Measurements from ENCODE around the gene TFEC. TPM values are rescaled to one million over a fixed set of nuclear protein-coding genes. Genes with fewer than 3 reads are reported as not detected.

The TFEC gene
- total RNA-seq, 2 donors from 2014 or later, result 0.69 to 2.9 TPM

GRCh38 chr7:115951547-115951946 is 79.0 kb downstream of the TFEC start:
- Histone ChIP-seq H3K27ac (no peak overlapping the region), H3K9ac (ENCODE audit: low read depth in 2 of 2, low read length in 2 of 2) (no peak overlapping the region), H3K9me3 (no peaks in the 10 kb centered on the region), H3K27me3 (no peaks in the 10 kb centered on the region), H3K36me3 (no peaks in the 10 kb centered on the region), H3K4me1 (no peaks in the 10 kb centered on the region), H3K4me3 (no peak overlapping the region)
- intact Hi-C loops (cut with DNase I), result no loop called here
- DNase-seq, result no peak
- TF ChIP-seq CTCF (IDR thresholded peaks at IDR 0.05), result no peak

DNA sequence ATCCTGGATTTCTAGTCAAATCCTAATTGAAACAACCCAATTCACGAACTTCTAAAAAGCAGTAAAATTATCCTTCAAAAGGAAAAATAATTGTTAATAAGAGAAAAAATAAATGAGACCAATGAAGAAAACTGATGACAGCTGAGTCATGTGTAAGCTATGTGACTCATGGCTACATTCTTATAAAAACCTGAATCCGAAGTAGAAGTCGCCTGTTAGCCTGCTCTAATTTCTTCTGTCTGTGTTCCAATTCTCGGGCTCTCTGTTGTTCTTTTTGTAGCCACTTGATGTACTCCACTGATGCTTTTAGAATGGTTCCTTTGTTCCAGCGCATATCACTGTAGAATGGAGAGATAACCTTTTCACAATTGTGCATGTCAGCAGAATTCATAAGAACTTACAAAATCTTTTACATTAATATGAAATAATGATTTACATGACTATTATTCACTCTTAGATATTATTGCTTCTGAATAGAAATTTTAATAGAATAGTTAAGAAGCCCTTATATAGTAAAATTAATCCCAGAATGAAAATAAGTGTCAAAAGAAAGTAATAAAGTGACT is 88.8 kb downstream of the TFEC start:
- no peaks in the 10 kb centered on the region for H3K9me3 ChIP-seq
- intact Hi-C loops (cut with DNase I), result no loop called here
- no peak overlapping the region for H3K27ac ChIP-seq
- no peak overlapping the region for H3K4me3 ChIP-seq
- no peaks in the 10 kb centered on the region for H3K27me3 ChIP-seq
- H3K9ac ChIP-seq (ENCODE audit: low read depth in 2 of 2, low read length in 2 of 2), result no peak overlapping the region
- no peak for TF ChIP-seq CTCF (IDR thresholded peaks at IDR 0.05)
- no peaks in the 10 kb centered on the region for H3K36me3 ChIP-seq
- no peaks in the 10 kb centered on the region for H3K4me1 ChIP-seq
- DNase-seq, result no peak

DNA sequence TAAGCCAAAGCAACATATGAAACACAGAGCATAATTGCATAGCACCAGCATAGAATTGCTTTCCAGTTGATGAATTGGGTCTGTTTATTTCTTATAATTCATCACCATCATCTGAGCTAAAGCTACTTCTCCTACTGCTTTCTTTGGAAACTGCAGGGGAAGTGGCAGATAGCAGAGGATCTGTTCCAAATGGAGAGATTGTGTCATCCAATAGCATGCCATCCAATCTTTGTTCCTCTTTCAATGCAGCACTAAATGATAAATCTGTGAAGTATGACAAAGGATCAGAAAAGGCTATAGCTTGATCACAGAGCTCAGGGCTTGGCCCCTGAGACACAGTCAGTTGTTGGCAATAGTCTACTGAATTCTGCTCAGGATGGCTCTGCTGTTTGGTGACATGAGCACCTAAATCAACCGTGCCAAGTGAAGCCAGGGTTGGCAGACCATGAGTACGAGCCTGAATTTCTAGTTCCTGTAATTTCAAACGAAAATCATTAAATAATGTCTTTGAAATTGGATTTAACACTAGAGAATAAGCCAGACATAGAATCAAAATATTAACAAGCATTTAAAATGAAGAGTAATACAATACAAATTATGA is 90.0 kb downstream of the TFEC start:
- no peaks in the 10 kb centered on the region for H3K9me3 ChIP-seq
- intact Hi-C loops (cut with DNase I), result no loop called here
- H3K27ac ChIP-seq, result no peak overlapping the region
- H3K9ac ChIP-seq (ENCODE audit: low read depth in 2 of 2, low read length in 2 of 2), result no peak overlapping the region
- H3K27me3 ChIP-seq, result no peaks in the 10 kb centered on the region
- H3K36me3 ChIP-seq, result no peaks in the 10 kb centered on the region
- TF ChIP-seq CTCF (IDR thresholded peaks at IDR 0.05), result no peak
- DNase-seq, result no peak
- H3K4me1 ChIP-seq, result no peaks in the 10 kb centered on the region
- no peak overlapping the region for H3K4me3 ChIP-seq

GRCh38 chr7:115937960-115938359 is 92.6 kb downstream of the TFEC start:
- Histone ChIP-seq H3K36me3 (no peaks in the 10 kb centered on the region), H3K4me1 (no peaks in the 10 kb centered on the region), H3K9me3 (no peaks in the 10 kb centered on the region), H3K9ac (ENCODE audit: low read depth in 2 of 2, low read length in 2 of 2) (no peak overlapping the region), H3K4me3 (no peak overlapping the region), H3K27me3 (no peaks in the 10 kb centered on the region), H3K27ac (no peak overlapping the region)
- no peak for DNase-seq
- no peak for TF ChIP-seq CTCF (IDR thresholded peaks at IDR 0.05)
- intact Hi-C loops (cut with DNase I), result no loop called here

GRCh38 chr7:115933471-115933870 is 97.1 kb downstream of the TFEC start:
- Histone ChIP-seq H3K27me3 (no peaks in the 10 kb centered on the region), H3K27ac (no peak overlapping the region), H3K9me3 (no peaks in the 10 kb centered on the region), H3K4me3 (no peak overlapping the region), H3K36me3 (no peaks in the 10 kb centered on the region), H3K9ac (ENCODE audit: low read depth in 2 of 2, low read length in 2 of 2) (no peak overlapping the region), H3K4me1 (no peaks in the 10 kb centered on the region)
- DNase-seq, result no peak
- no peak for TF ChIP-seq CTCF (IDR thresholded peaks at IDR 0.05)
- intact Hi-C loops (cut with DNase I), result no loop called here
